MM.1S (cell line): Measurements from ENCODE around the gene RNF111.
"Not testable (repeated sequence)": the region's sequence is repeated elsewhere in the genome, so short reads cannot be mapped to it uniquely, and the experiment has no call there.

ENCODE experiments used
- DNase-seq: peaks from one replicate; pipeline ENCODE4 v3.0.0-alpha.2; 2015
- H2AFZ ChIP-seq: fragments of 300-600 bp; sonication (generic); 2 replicates; pipeline ENCODE4 v1.6.0; 2016; ENCODE audit warnings: antibody characterized with exemption, low read length
- H3F3A ChIP-seq: fragments of 300-600 bp; sonication (generic); 2 replicates; pipeline ENCODE4 v1.6.1; 2016; ENCODE audit warnings: mild to moderate bottlenecking, antibody characterized with exemption, low read length, moderate library complexity, mixed read lengths; ENCODE audit not compliant: insufficient read depth
- H3K27ac ChIP-seq: fragments of 300-600 bp; sonication (generic); 2 replicates; pipeline ENCODE4 v1.5.1; 2016; ENCODE audit warnings: mild to moderate bottlenecking, low read length
- H3K27me3 ChIP-seq: fragments of 300-600 bp; sonication (generic); replicated peaks from 2 replicates; pipeline ENCODE4 v1.6.0; 2016; ENCODE audit warnings: low read length; ENCODE audit not compliant: insufficient read depth
- H3K36me3 ChIP-seq: fragments of 300-600 bp; sonication (generic); replicated peaks from 2 replicates; pipeline ENCODE4 v1.6.1; 2016; ENCODE audit warnings: mild to moderate bottlenecking, low read length, mixed read lengths; ENCODE audit not compliant: insufficient read depth
- H3K4me1 ChIP-seq: fragments of 300-600 bp; sonication (generic); 2 replicates; pipeline ENCODE4 v1.6.1; 2016; ENCODE audit warnings: low read length, mixed read lengths
- H3K4me2 ChIP-seq: fragments of 300-600 bp; sonication (generic); 2 replicates; pipeline ENCODE4 v1.6.0; 2016; ENCODE audit warnings: low read depth, low read length
- H3K4me3 ChIP-seq: fragments of 300-600 bp; sonication (generic); 2 replicates; pipeline ENCODE4 v1.5.1; 2016; ENCODE audit warnings: low read length, mixed read lengths
- H3K79me2 ChIP-seq: fragments of 300-600 bp; sonication (generic); 2 replicates; pipeline ENCODE4 v1.6.1; 2016; ENCODE audit warnings: mixed run types, low read length, mixed read lengths
- H3K9ac ChIP-seq: fragments of 300-600 bp; sonication (generic); 2 replicates; pipeline ENCODE4 v1.6.1; 2016; ENCODE audit warnings: low read length, mixed read lengths
- H3K9me2 ChIP-seq: fragments of 300-600 bp; sonication (generic); replicated peaks from 2 replicates; pipeline ENCODE4 v1.6.1; 2016; ENCODE audit warnings: mild to moderate bottlenecking, low read length, mixed read lengths; ENCODE audit not compliant: insufficient read depth
- H3K9me3 ChIP-seq: fragments of 300-600 bp; sonication (generic); replicated peaks from 2 replicates; pipeline ENCODE4 v1.6.1; 2016; ENCODE audit warnings: mild to moderate bottlenecking, low read length, mixed read lengths; ENCODE audit not compliant: insufficient read depth
- H4K20me1 ChIP-seq: fragments of 300-600 bp; sonication (generic); 2 replicates; pipeline ENCODE4 v1.6.1; 2016; ENCODE audit warnings: mild to moderate bottlenecking, low read length, moderate library complexity, mixed read lengths; ENCODE audit not compliant: insufficient read depth
- EZH2 ChIP-seq: fragments of 300-600 bp; sonication (generic); optimal IDR thresholded peaks from 2 replicates; pipeline ENCODE3; 2017; ENCODE audit warnings: low read depth, mild to moderate bottlenecking, antibody characterized with exemption, low read length, mixed read lengths
- EZH2phosphoT487 ChIP-seq: fragments of 300-600 bp; sonication (generic); IDR thresholded peaks from 2 replicates; pipeline ENCODE4 v1.6.1; 2018; ENCODE audit warnings: antibody characterized with exemption, low read length
- TF ChIP-seq, protein P1 (sequence below): fragments of 300-600 bp; sonication (generic); IDR thresholded peaks from 2 replicates; pipeline ENCODE4 v1.5.1; 2016; ENCODE audit warnings: antibody characterized with exemption, low read length, mixed read lengths

Gene RNF111

GRCh38 chr15:59119625-59120024 lies 132.2 kb downstream of the RNF111 start:
- no peaks in the 10 kb centered on the region for H3K27me3 ChIP-seq
- H3K9me3 ChIP-seq = no peaks in the 10 kb centered on the region
- no peak for TF ChIP-seq EZH2phosphoT487
- TF ChIP-seq, protein P1, sequence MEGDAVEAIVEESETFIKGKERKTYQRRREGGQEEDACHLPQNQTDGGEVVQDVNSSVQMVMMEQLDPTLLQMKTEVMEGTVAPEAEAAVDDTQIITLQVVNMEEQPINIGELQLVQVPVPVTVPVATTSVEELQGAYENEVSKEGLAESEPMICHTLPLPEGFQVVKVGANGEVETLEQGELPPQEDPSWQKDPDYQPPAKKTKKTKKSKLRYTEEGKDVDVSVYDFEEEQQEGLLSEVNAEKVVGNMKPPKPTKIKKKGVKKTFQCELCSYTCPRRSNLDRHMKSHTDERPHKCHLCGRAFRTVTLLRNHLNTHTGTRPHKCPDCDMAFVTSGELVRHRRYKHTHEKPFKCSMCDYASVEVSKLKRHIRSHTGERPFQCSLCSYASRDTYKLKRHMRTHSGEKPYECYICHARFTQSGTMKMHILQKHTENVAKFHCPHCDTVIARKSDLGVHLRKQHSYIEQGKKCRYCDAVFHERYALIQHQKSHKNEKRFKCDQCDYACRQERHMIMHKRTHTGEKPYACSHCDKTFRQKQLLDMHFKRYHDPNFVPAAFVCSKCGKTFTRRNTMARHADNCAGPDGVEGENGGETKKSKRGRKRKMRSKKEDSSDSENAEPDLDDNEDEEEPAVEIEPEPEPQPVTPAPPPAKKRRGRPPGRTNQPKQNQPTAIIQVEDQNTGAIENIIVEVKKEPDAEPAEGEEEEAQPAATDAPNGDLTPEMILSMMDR = no peak
- no peak for TF ChIP-seq EZH2
- H3K4me2 ChIP-seq = no peak overlapping the region
- H3K79me2 ChIP-seq = 0 out of 2 replicates have a peak, but pooled peaks cover 5% of the 10 kb centered on the region
- H3K4me3 ChIP-seq = no peak overlapping the region
- no peak overlapping the region for H2AFZ ChIP-seq
- H3K36me3 ChIP-seq = peaks cover 5% of the 10 kb centered on the region
- H3K9ac ChIP-seq = no peak overlapping the region
- H3F3A ChIP-seq = no peaks in the 10 kb centered on the region
- H3K9me2 ChIP-seq = no peaks in the 10 kb centered on the region
- H4K20me1 ChIP-seq = no peaks in the 10 kb centered on the region
- no peaks in the 10 kb centered on the region for H3K4me1 ChIP-seq
- DNase-seq = no peak
- no peak overlapping the region for H3K27ac ChIP-seq

- Histone ChIP-seq H3K4me2 (no peak overlapping the region), H3K79me2 (peaks cover 13% of the 10 kb centered on the region), H3K4me3 (no peak overlapping the region), H3K27ac (no peak overlapping the region), H3K27me3 (no peaks in the 10 kb centered on the region), H3F3A (no peaks in the 10 kb centered on the region), H3K36me3 (peaks cover 5% of the 10 kb centered on the region; the same call in 1 of the 2 replicates), H4K20me1 (no peaks in the 10 kb centered on the region), H2AFZ (no peak overlapping the region), H3K9ac (no peak overlapping the region), H3K4me1 (no peaks in the 10 kb centered on the region), H3K9me2 (no peaks in the 10 kb centered on the region), H3K9me3 (no peaks in the 10 kb centered on the region)
- TF ChIP-seq, protein P1 = no peak
- TF ChIP-seq EZH2 (no peak), EZH2phosphoT487 (no peak)
- DNase-seq = no peak
Observed at GRCh38 chr15:59120937-59121336, 133.5 kb downstream of the RNF111 start.

DNA sequence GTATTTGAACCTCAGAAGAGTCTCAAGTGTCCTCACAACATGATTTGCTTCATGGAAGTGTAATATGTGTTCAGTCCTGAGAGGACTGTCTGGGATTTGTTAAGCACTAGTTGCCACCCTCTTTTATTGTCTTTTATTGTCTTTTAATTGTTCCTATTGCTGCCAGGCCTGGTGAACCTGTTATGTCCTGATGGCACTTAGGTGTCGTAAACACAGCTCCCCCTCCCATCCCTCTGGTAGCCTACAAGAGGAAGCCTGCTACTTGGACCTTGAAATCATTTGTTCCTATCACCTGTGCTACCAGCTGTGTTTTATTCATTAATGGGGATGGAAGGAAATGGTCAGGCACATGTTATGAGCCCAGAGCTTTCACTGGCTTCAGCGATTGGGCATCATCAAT lies 136.8 kb downstream of the RNF111 start:
- Histone ChIP-seq H3K79me2 (peaks cover 18% of the 10 kb centered on the region), H3K4me2 (no peak overlapping the region), H4K20me1 (no peaks in the 10 kb centered on the region), H3K27ac (no peak overlapping the region), H3K4me1 (no peaks in the 10 kb centered on the region), H3K9ac (no peak overlapping the region), H2AFZ (no peak overlapping the region), H3K36me3 (no peaks in the 10 kb centered on the region; the same call in 1 of the 2 replicates), H3K9me3 (no peaks in the 10 kb centered on the region), H3F3A (no peaks in the 10 kb centered on the region), H3K9me2 (no peaks in the 10 kb centered on the region), H3K27me3 (no peaks in the 10 kb centered on the region), H3K4me3 (no peak overlapping the region)
- TF ChIP-seq EZH2phosphoT487 (no peak), EZH2 (no peak)
- TF ChIP-seq, protein P1 = no peak
- no peak for DNase-seq

- not testable (repeated sequence) for H2AFZ ChIP-seq, H3K36me3 ChIP-seq
- H3K79me2 ChIP-seq = peaks cover 18% of the 10 kb centered on the region
Observed at GRCh38 chr15:59125683-59126082, 138.2 kb downstream of the RNF111 start.

DNA sequence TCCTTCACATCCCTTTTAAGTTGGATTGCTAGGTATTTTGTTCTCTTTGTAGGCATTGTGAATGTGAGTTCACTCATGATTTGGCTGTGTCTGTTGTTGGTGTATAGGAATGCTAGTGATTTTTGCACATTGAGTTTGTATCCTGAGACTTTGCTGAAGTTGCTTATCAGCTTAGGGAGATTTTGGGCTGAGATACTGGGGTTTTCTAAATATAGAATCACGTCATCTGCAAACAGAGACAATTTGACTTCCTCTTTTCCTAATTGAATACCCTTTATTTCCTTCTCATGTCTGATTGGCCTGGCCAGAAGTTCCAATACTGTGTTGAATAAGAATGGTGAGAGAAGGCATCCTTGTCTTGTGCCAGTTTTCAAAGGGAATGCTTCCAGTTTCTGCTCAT lies 139.8 kb downstream of the RNF111 start:
- H3K9me3 ChIP-seq, H3F3A ChIP-seq, H3K9ac ChIP-seq, H2AFZ ChIP-seq, H3K4me3 ChIP-seq, DNase-seq, H3K9me2 ChIP-seq, H3K4me2 ChIP-seq, H3K4me1 ChIP-seq, H4K20me1 ChIP-seq, H3K27ac ChIP-seq, H3K36me3 ChIP-seq, H3K27me3 ChIP-seq: not testable (repeated sequence)
- H3K79me2 ChIP-seq = peaks cover 18% of the 10 kb centered on the region

More at GRCh38 chr15:59125683-59126082, 138.2 kb downstream of the RNF111 start:
- not testable (repeated sequence) for H3F3A ChIP-seq, H3K27me3 ChIP-seq, H4K20me1 ChIP-seq, H3K27ac ChIP-seq, H3K4me2 ChIP-seq, H3K4me1 ChIP-seq, H3K4me3 ChIP-seq, H3K9me2 ChIP-seq, DNase-seq, H3K9me3 ChIP-seq, H3K9ac ChIP-seq
